Dedifferentiated amniotic fluid mesenchymal stem cell (primary cell): ENCODE measurements around the gene MLX.

Source experiments
- DNase-seq: peaks from one replicate; pipeline ENCODE4 v3.0.0-alpha.2; 2016; ENCODE audit errors: extremely low spot score

The MLX gene

GRCh38 chr17:42566883-42567573, at the start of gene MLX:
MLX (plus strand) TSS chr17:42567100; CDS start chr17:42567125, 25 bp downstream.
- peak; percentile 88 for DNase-seq

- DNase-seq: peak; percentile 92
Observed at GRCh38 chr17:42517516-42517915, 49.4 kb upstream of the MLX start.

- DNase-seq: peak; percentile 94
Observed at GRCh38 chr17:42518046-42518754, 48.7 kb upstream of the MLX start.

- DNase-seq: no peak
Observed at GRCh38 chr17:42518755-42519545, 48.0 kb upstream of the MLX start.

- peak; percentile 98 for DNase-seq
Observed at GRCh38 chr17:42519546-42520491, 47.1 kb upstream of the MLX start.

- no peak for DNase-seq
Observed at GRCh38 chr17:42520540-42520951, 46.4 kb upstream of the MLX start.

- DNase-seq: no peak
Observed at GRCh38 chr17:42521036-42521435, 45.9 kb upstream of the MLX start.

GRCh38 chr17:42521666-42522262, 45.1 kb upstream of the MLX start:
- no peak for DNase-seq

- no peak for DNase-seq
Observed at GRCh38 chr17:42522263-42522790, 44.6 kb upstream of the MLX start.

- no peak for DNase-seq
Observed at GRCh38 chr17:42522798-42523278, 44.1 kb upstream of the MLX start.

- DNase-seq: no peak
Observed at GRCh38 chr17:42525221-42525620, 41.7 kb upstream of the MLX start.

- no peak for DNase-seq
Observed at GRCh38 chr17:42526031-42526444, 40.9 kb upstream of the MLX start.

GRCh38 chr17:42527932-42528331, 39.0 kb upstream of the MLX start:
- no peak for DNase-seq

GRCh38 chr17:42529061-42529460, 37.8 kb upstream of the MLX start:
- DNase-seq: no peak

GRCh38 chr17:42530952-42531454, 35.9 kb upstream of the MLX start:
- no peak for DNase-seq

GRCh38 chr17:42531455-42532354, 35.2 kb upstream of the MLX start:
- DNase-seq: no peak

- no peak for DNase-seq
Observed at GRCh38 chr17:42535155-42536047, 31.5 kb upstream of the MLX start.

GRCh38 chr17:42536048-42536371, 30.9 kb upstream of the MLX start, which contains the start of gene NAGLU:
NAGLU (plus strand) TSS chr17:42536241; CDS start chr17:42536273, 32 bp downstream.
- DNase-seq: peak; percentile 88
